ENCODE measurements around the gene TSHZ1.

The TSHZ1 gene

DNA sequence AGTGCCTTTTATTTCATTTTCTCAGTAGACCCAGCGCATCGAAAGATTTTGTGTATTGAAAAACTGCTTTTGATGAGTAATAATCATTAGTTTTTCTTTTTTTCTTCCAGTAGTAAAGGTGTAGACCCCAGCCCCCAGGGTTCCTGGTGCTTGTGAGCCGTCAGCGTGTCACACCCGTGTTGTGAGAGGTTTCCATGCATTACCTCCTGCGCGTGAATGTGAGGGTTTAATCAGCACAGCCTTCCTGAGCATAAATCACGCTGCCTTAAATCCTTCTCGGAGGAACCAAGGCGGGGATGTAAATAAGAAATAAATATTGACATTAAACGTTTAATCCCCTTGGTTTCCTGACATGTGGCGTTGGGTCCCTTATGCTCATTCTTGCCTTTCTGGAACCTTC, 24.3 kb downstream of the TSHZ1 start:
- no peak for DNase-seq (ENCODE audit: low spot score)
- in situ Hi-C loops (cut with MboI; ENCODE audit: low sequenced_read_pairs, unreplicated experiment): no loop called here
- TF ChIP-seq CTCF (IDR thresholded peaks at IDR 0.05; ENCODE audit: borderline replicate concordance, control extremely low read depth, extremely low read depth, insufficient read depth, missing control alignments): no peak

GRCh38 chr18:75235896-75236295, 25.3 kb downstream of the TSHZ1 start:
- DNase-seq (ENCODE audit: low spot score): no peak
- in situ Hi-C loops (cut with MboI; ENCODE audit: low sequenced_read_pairs, unreplicated experiment): no loop called here
- TF ChIP-seq CTCF (IDR thresholded peaks at IDR 0.05; ENCODE audit: borderline replicate concordance, control extremely low read depth, extremely low read depth, insufficient read depth, missing control alignments): no peak

GRCh38 chr18:75238100-75238499, 27.5 kb downstream of the TSHZ1 start:
- in situ Hi-C loops (cut with MboI; ENCODE audit: low sequenced_read_pairs, unreplicated experiment): no loop called here
- no peak for TF ChIP-seq CTCF (IDR thresholded peaks at IDR 0.05; ENCODE audit: borderline replicate concordance, control extremely low read depth, extremely low read depth, insufficient read depth, missing control alignments)
- no peak for DNase-seq (ENCODE audit: low spot score)

DNA sequence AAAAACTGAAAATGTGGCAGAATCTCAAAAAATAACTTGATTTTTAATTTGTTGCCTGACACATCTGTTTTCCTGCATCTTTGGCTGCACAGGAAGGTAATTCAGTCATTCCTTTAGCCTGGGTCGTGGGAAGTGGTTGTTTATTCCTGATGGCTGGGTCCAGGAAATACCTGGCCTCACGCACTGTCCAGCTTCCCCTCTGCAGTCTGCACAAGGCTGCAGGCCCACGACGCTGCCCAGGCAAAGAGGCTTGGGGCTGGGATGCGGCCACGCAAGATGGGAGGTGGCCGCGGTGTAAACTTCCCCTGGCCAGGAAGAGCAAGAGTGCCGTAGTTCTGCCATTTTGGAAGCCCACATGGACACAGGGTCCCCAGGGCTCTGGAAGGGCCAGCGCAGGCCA, 28.2 kb downstream of the TSHZ1 start:
- no peak for DNase-seq (ENCODE audit: low spot score)
- in situ Hi-C loops (cut with MboI; ENCODE audit: low sequenced_read_pairs, unreplicated experiment): no loop called here
- TF ChIP-seq CTCF (IDR thresholded peaks at IDR 0.05; ENCODE audit: borderline replicate concordance, control extremely low read depth, extremely low read depth, insufficient read depth, missing control alignments): no peak

- in situ Hi-C loops (cut with MboI; ENCODE audit: low sequenced_read_pairs, unreplicated experiment): no loop called here
- no peak for DNase-seq (ENCODE audit: low spot score)
- no peak for TF ChIP-seq CTCF (IDR thresholded peaks at IDR 0.05; ENCODE audit: borderline replicate concordance, control extremely low read depth, extremely low read depth, insufficient read depth, missing control alignments)
Observed at GRCh38 chr18:75240433-75240832, 29.8 kb downstream of the TSHZ1 start.

- no peak for TF ChIP-seq CTCF (IDR thresholded peaks at IDR 0.05; ENCODE audit: borderline replicate concordance, control extremely low read depth, extremely low read depth, insufficient read depth, missing control alignments)
- DNase-seq (ENCODE audit: low spot score): no peak
- in situ Hi-C loops (cut with MboI; ENCODE audit: low sequenced_read_pairs, unreplicated experiment): no loop called here
Observed at GRCh38 chr18:75241705-75242104, 31.1 kb downstream of the TSHZ1 start.

All from GM13976 (cell line).